Thoracic aorta (tissue), 2 donors: Measurements from ENCODE around the gene SLC13A3. TPM values are rescaled to one million over a fixed set of nuclear protein-coding genes. Genes with fewer than 3 reads are reported as not detected.
"Not testable (repeated sequence)": the region's sequence is repeated elsewhere in the genome, so short reads cannot be mapped to it uniquely, and the experiment has no call there.

Experiments
- ATAC-seq: fragments of 150-250 bp; one replicate; pipeline ENCODE4 v1.8.0; 2017; ENCODE audit warnings: low read depth; ENCODE audit not compliant: insufficient number of reproducible peaks, low FRiP score
- DNase-seq: peaks from one replicate; pipeline ENCODE4 v3.0.0-alpha.2; 2020; ENCODE audit warnings: low spot score
- H3K27ac ChIP-seq, 2 donors: fragments of 200-600 bp; sonication (generic); 1 replicate in 1 of 2; 2 replicates in 1 of 2; pipeline ENCODE4 v1.5.1; 2016; ENCODE audit warnings: mild to moderate bottlenecking in 2 of 2, moderate library complexity in 2 of 2
- H3K27me3 ChIP-seq: fragments of 200-600 bp; sonication (generic); replicated peaks from 2 replicates; pipeline ENCODE4 v1.6.0; 2016; ENCODE audit warnings: mild to moderate bottlenecking; ENCODE audit not compliant: insufficient read depth
- H3K36me3 ChIP-seq: fragments of 200-600 bp; sonication (generic); one replicate; pipeline ENCODE4 v1.5.1; 2016
- H3K4me1 ChIP-seq, 2 donors: fragments of 200-600 bp; sonication (generic); 1 replicate in 1 of 2; 2 replicates in 1 of 2; pipeline versions ENCODE4 v1.5.1 to v1.6.0; 2016; ENCODE audit warnings: low read depth in 2 of 2, mild to moderate bottlenecking in 1 of 2; ENCODE audit not compliant: control insufficient read depth in 1 of 2
- H3K4me3 ChIP-seq: fragments of 200-600 bp; sonication (generic); 2 replicates; pipeline ENCODE4 v1.5.1; 2016; ENCODE audit warnings: mild to moderate bottlenecking
- H3K9me3 ChIP-seq: fragments of 200-600 bp; sonication (generic); 2 replicates; pipeline ENCODE4 v1.5.1; 2016
- CTCF ChIP-seq: fragments of 200-600 bp; sonication (generic); IDR thresholded peaks from one replicate; pipeline ENCODE4 v1.5.1; 2019; ENCODE audit warnings: antibody characterized with exemption
- total RNA-seq, 2 donors: library from RNA; depleted of rRNA; stranded (reverse); fragments of >200 nt; gene quantifications; one replicate each; pipeline versions ENCODE4 v1.1.0 to v1.2.3, GENCODE V29; 2016

Gene SLC13A3
- total RNA-seq, 2 donors from 2014 or later: 3.2 to 4.9 TPM

- TF ChIP-seq CTCF: no peak
- Histone ChIP-seq H3K36me3 (no peaks in the 10 kb centered on the region), H3K27ac (no peak overlapping the region), H3K9me3 (no peaks in the 10 kb centered on the region), H3K27me3 (no peaks in the 10 kb centered on the region), H3K4me3 (no peak overlapping the region), H3K4me1 (peaks cover 9 to 27% of the 10 kb centered on the region in 2 donors)
- DNase-seq: no peak
- no peak for ATAC-seq
Measured at GRCh38 chr20:46678516-46678915, 27.3 kb upstream of the SLC13A3 start.

- no peak overlapping the region for H3K27ac ChIP-seq
- TF ChIP-seq CTCF: no peak
- H3K27me3 ChIP-seq: no peaks in the 10 kb centered on the region
- DNase-seq (no peak), ATAC-seq (no peak)
- no peak overlapping the region for H3K4me3 ChIP-seq
- H3K36me3 ChIP-seq: no peaks in the 10 kb centered on the region
- peaks cover 0 to 19% of the 10 kb centered on the region in 2 donors for H3K4me1 ChIP-seq
- no peaks in the 10 kb centered on the region for H3K9me3 ChIP-seq
Measured at GRCh38 chr20:46677608-46678007, 26.3 kb upstream of the SLC13A3 start.

- not testable (repeated sequence) for H3K9me3 ChIP-seq, H3K27ac ChIP-seq, DNase-seq, ATAC-seq, H3K36me3 ChIP-seq, H3K4me3 ChIP-seq, H3K27me3 ChIP-seq
- H3K4me1 ChIP-seq: peaks cover 0 to 15% of the 10 kb centered on the region in 2 donors
Measured at GRCh38 chr20:46676649-46677316, 25.5 kb upstream of the SLC13A3 start.

- Histone ChIP-seq H3K4me1 (peaks cover 0 to 15% of the 10 kb centered on the region in 2 donors), H3K36me3 (no peaks in the 10 kb centered on the region), H3K9me3 (peaks cover 7% of the 10 kb centered on the region), H3K4me3 (no peak overlapping the region), H3K27me3 (no peaks in the 10 kb centered on the region), H3K27ac (no peak overlapping the region)
- no peak for DNase-seq
- ATAC-seq: no peak
- TF ChIP-seq CTCF: no peak
Measured at GRCh38 chr20:46674253-46675083, 23.2 kb upstream of the SLC13A3 start.

GRCh38 chr20:46673394-46674252 is 22.4 kb upstream of the SLC13A3 start:
- Histone ChIP-seq H3K27ac (no peak overlapping the region), H3K27me3 (no peaks in the 10 kb centered on the region), H3K9me3 (peaks cover 7% of the 10 kb centered on the region), H3K4me1 (peaks cover 0 to 15% of the 10 kb centered on the region in 2 donors), H3K36me3 (no peaks in the 10 kb centered on the region), H3K4me3 (no peak overlapping the region)
- TF ChIP-seq CTCF: no peak
- DNase-seq: no peak
- ATAC-seq: no peak
